Stimulated activated CD4-positive, alpha-beta T cell treated with anti-CD3 and anti-CD28 coated beads, Interleukin-2, amount 100 ng/mL, for 48 hours (primary cell): ENCODE results near the gene ZNF177.

Experiments
- DNase-seq, 2 donors: peaks; one replicate each; pipeline ENCODE4 v3.0.0-alpha.2; 2020

The ZNF177 gene

GRCh38 chr19:9431475-9431874 lies 68.7 kb downstream of the ZNF177 start:
- peak in 1 of 2 donors; percentile 15 for DNase-seq
